H1 (cell line): ENCODE results near the gene FGF14. TPM values are rescaled to one million over a fixed set of nuclear protein-coding genes. Genes with fewer than 3 reads are reported as not detected.

Experiments used
- CTCF ChIA-PET: fragments of 300-600 bp; sonication (Branson Sonifier 250); formaldehyde crosslinking; loops from one replicate; lab custom pipeline; 2021; ENCODE audit not compliant: partially characterized antibody; lab: Charles Lee
- POLR2A ChIA-PET: fragments of 300-600 bp; sonication (Branson Sonifier 250); formaldehyde crosslinking; loops from one replicate; lab custom pipeline; 2021; ENCODE audit warnings: inconsistent platforms; ENCODE audit not compliant: partially characterized antibody; lab: Charles Lee
- DNase-seq, 2 experiments: peaks; one replicate each; pipeline versions ENCODE4 v3.0.0 to v3.0.0-alpha.2; 2010 to 2022; ENCODE audit warnings: low spot score in 2 of 2, low read depth in 1 of 2, mixed read lengths in 1 of 2
- FAIRE-seq: peaks from 2 replicates; lab custom pipeline; 2011; peaks lifted over from hg19 to GRCh38; lab: Jason Lieb, UNC
- H2AFZ ChIP-seq: 2 replicates; pipeline ENCODE4 v1.8.1; 2012; ENCODE audit warnings: low read length, inconsistent platforms
- H2AK5ac ChIP-seq: 2 replicates; pipeline ENCODE4 v1.6.1; 2013; ENCODE audit warnings: low read depth, low read length
- H2BK120ac ChIP-seq: replicated peaks from 2 replicates; pipeline ENCODE3; 2013; ENCODE audit warnings: low read depth, low read length, inconsistent platforms
- H2BK12ac ChIP-seq: 2 replicates; pipeline ENCODE4 v1.6.1; 2013; ENCODE audit warnings: low read depth, low read length
- H2BK15ac ChIP-seq: 2 replicates; pipeline ENCODE4 v1.6.1; 2013; ENCODE audit warnings: low read length
- H2BK20ac ChIP-seq: 2 replicates; pipeline ENCODE4 v1.6.1; 2013; ENCODE audit warnings: low read length
- H2BK5ac ChIP-seq: 2 replicates; pipeline ENCODE4 v1.6.1; 2013; ENCODE audit warnings: low read depth, low read length
- H3K14ac ChIP-seq: 2 replicates; pipeline ENCODE4 v1.6.1; 2013; ENCODE audit warnings: inconsistent platforms; ENCODE audit not compliant: insufficient read length
- H3K18ac ChIP-seq: 2 replicates; pipeline ENCODE4 v1.6.1; 2013; ENCODE audit warnings: low read length; ENCODE audit errors: extremely low read depth
- H3K23ac ChIP-seq: 2 replicates; pipeline ENCODE4 v1.6.1; 2013; ENCODE audit warnings: inconsistent platforms; ENCODE audit not compliant: insufficient read length
- H3K23me2 ChIP-seq: 2 replicates; pipeline ENCODE4 v1.6.1; 2013; ENCODE audit warnings: low read depth, low read length
- H3K27ac ChIP-seq: 2 replicates; pipeline ENCODE4 v1.6.1; 2011; ENCODE audit warnings: low read depth, low read length, inconsistent platforms
- H3K27me3 ChIP-seq, 4 experiments: replicated peaks in 1 of 4; 1 replicate in 1 of 4; 2 replicates in 3 of 4; pipeline versions ENCODE4 v1.6.1 to v1.8.1; 2011 to 2013; ENCODE audit warnings: low read length in 3 of 4, mild to moderate bottlenecking in 3 of 4, inconsistent platforms in 2 of 4, mixed read lengths in 2 of 4, moderate library complexity in 1 of 4; ENCODE audit not compliant: control insufficient read depth in 3 of 4, insufficient read depth in 3 of 4; ENCODE audit errors: extremely low read depth in 1 of 4
- H3K36me3 ChIP-seq, 4 experiments: 2 replicates each; pipeline versions ENCODE4 v1.6.1 to v1.8.1; 2011 to 2013; ENCODE audit warnings: mild to moderate bottlenecking in 4 of 4, low read length in 3 of 4, moderate library complexity in 2 of 4, control low read depth in 1 of 4, inconsistent platforms in 1 of 4; ENCODE audit not compliant: insufficient read depth in 4 of 4, control insufficient read depth in 2 of 4
- H3K4ac ChIP-seq: replicated peaks from 2 replicates; pipeline ENCODE3; 2013; ENCODE audit warnings: low read length, low read depth, mixed read lengths, inconsistent platforms; ENCODE audit not compliant: insufficient read length
- H3K4me1 ChIP-seq, 4 experiments: replicated peaks in 1 of 4; 1 replicate in 1 of 4; 2 replicates in 3 of 4; pipeline versions ENCODE4 v1.6.1 to v1.8.1; 2011 to 2013; ENCODE audit warnings: low read length in 3 of 4, inconsistent platforms in 2 of 4, mixed read lengths in 1 of 4; ENCODE audit not compliant: insufficient read depth in 4 of 4, control insufficient read depth in 3 of 4
- H3K4me2 ChIP-seq, 2 experiments: 2 replicates each; pipeline versions ENCODE4 v1.6.1 to v1.8.1; 2011 to 2013; ENCODE audit warnings: low read depth in 2 of 2, low read length in 2 of 2, control low read depth in 1 of 2, inconsistent platforms in 1 of 2, mild to moderate bottlenecking in 1 of 2; ENCODE audit not compliant: insufficient read depth in 1 of 2
- H3K4me3 ChIP-seq, 4 experiments: fragments of 200-600, 300-600 bp in 1 of 4; sonication (generic), shearing (Covaris generic), sonication (Bioruptor Twin) in 1 of 4; 2 replicates each; pipeline versions ENCODE4 v1.5.1 to v1.8.1; 2011 to 2016; ENCODE audit warnings: low read length in 4 of 4, low read depth in 3 of 4, control low read depth in 2 of 4, inconsistent platforms in 2 of 4, mild to moderate bottlenecking in 2 of 4, mixed read lengths in 1 of 4, moderate library complexity in 1 of 4; ENCODE audit not compliant: insufficient read depth in 2 of 4; ENCODE audit errors: extremely low read depth in 1 of 4
- H3K56ac ChIP-seq: replicated peaks from 2 replicates; pipeline ENCODE3; 2013; ENCODE audit warnings: low read depth, mild to moderate bottlenecking, mixed read lengths, low read length, inconsistent platforms; ENCODE audit not compliant: insufficient read length
- H3K79me1 ChIP-seq: 2 replicates; pipeline ENCODE4 v1.6.1; 2013; ENCODE audit warnings: low read depth, low read length, control low read depth
- H3K79me2 ChIP-seq, 2 experiments: 2 replicates each; pipeline versions ENCODE4 v1.6.1 to v1.8.1; 2012 to 2013; ENCODE audit warnings: low read length in 2 of 2, mild to moderate bottlenecking in 2 of 2, inconsistent platforms in 1 of 2; ENCODE audit not compliant: insufficient read depth in 2 of 2, control insufficient read depth in 1 of 2
- H3K9ac ChIP-seq, 4 experiments: replicated peaks in 1 of 4; 1 replicate in 1 of 4; 2 replicates in 3 of 4; pipeline versions ENCODE4 v1.6.1 to v1.8.1; 2011 to 2013; ENCODE audit warnings: low read depth in 3 of 4, low read length in 3 of 4, control low read depth in 2 of 4, mild to moderate bottlenecking in 2 of 4, moderate library complexity in 2 of 4, inconsistent platforms in 1 of 4; ENCODE audit errors: extremely low read depth in 1 of 4
- H3K9me3 ChIP-seq, 2 experiments: 2 replicates each; pipeline versions ENCODE4 v1.6.1 to v1.8.1; 2012 to 2013; ENCODE audit warnings: mild to moderate bottlenecking in 2 of 2, moderate library complexity in 2 of 2, control low read depth in 1 of 2, inconsistent platforms in 1 of 2, low read depth in 1 of 2, low read length in 1 of 2, mixed read lengths in 1 of 2; ENCODE audit not compliant: insufficient read depth in 2 of 2
- H4K20me1 ChIP-seq, 2 experiments: replicated peaks in 1 of 2; 2 replicates each; pipeline versions ENCODE3 to v1.8.1; 2011 to 2013; ENCODE audit warnings: inconsistent platforms in 2 of 2, low read length in 2 of 2, mild to moderate bottlenecking in 1 of 2; ENCODE audit not compliant: insufficient read depth in 2 of 2, control insufficient read depth in 1 of 2
- H4K5ac ChIP-seq: 2 replicates; pipeline ENCODE4 v1.6.1; 2013; ENCODE audit warnings: low read length, low read depth, mixed read lengths, inconsistent platforms; ENCODE audit not compliant: insufficient read length
- H4K8ac ChIP-seq: 2 replicates; pipeline ENCODE4 v1.8.0; 2013; ENCODE audit warnings: mild to moderate bottlenecking, moderate library complexity, low read length, inconsistent platforms; ENCODE audit not compliant: insufficient read depth; ENCODE audit errors: extremely low read depth
- H4K91ac ChIP-seq: replicated peaks from 2 replicates; pipeline ENCODE3; 2013; ENCODE audit warnings: low read length, mixed read lengths, inconsistent platforms; ENCODE audit not compliant: insufficient read length
- BRCA1 ChIP-seq: IDR thresholded peaks from 2 replicates; pipeline ENCODE4 v1.6.1; 2012; ENCODE audit warnings: low read depth, low read length, improper control_type of control experiment
- CBX5 ChIP-seq: fragments of 300-800, 300-1000 bp; sonication (generic); IDR thresholded peaks from 2 replicates; pipeline ENCODE4 v1.7.1; 2016; ENCODE audit warnings: antibody characterized with exemption, low read length, low read depth
- EGR1 ChIP-seq: IDR thresholded peaks from 2 replicates; pipeline ENCODE4 v1.6.1; 2011; ENCODE audit warnings: low read depth, low read length, borderline replicate concordance
- HDAC6 ChIP-seq: IDR thresholded peaks from one replicate; pipeline ENCODE4 v1.7.1; 2012; ENCODE audit warnings: low read depth, mild to moderate bottlenecking, inconsistent platforms, low read length, moderate library complexity
- KDM5A ChIP-seq: fragments of 200-600 bp; IDR thresholded peaks from 2 replicates; pipeline ENCODE4 v1.7.1; 2012; ENCODE audit warnings: mild to moderate bottlenecking, low read length, inconsistent platforms, mixed read lengths
- POLR2AphosphoS5 ChIP-seq: IDR thresholded peaks from 2 replicates; pipeline ENCODE4 v1.6.1; 2011; ENCODE audit warnings: low read depth, low read length
- RFX5 ChIP-seq: IDR thresholded peaks from 2 replicates; pipeline ENCODE4 v1.6.1; 2011; ENCODE audit warnings: low read depth, low read length, improper control_type of control experiment, borderline replicate concordance
- SAP30 ChIP-seq: fragments of 300-600 bp; sonication (generic); IDR thresholded peaks from 2 replicates; pipeline ENCODE4 v1.7.1; 2012; ENCODE audit warnings: low read length, moderate library complexity, mild to moderate bottlenecking, inconsistent platforms; ENCODE audit not compliant: insufficient read depth, insufficient replicate concordance
- YY1 ChIP-seq: IDR thresholded peaks from 2 replicates; pipeline ENCODE4 v1.6.1; 2011; ENCODE audit warnings: low read depth, mild to moderate bottlenecking, low read length
- polyA plus RNA-seq, 7 experiments: library from polyadenylated mRNA; depleted of rRNA in 3 of 7; stranded (reverse) in 5 of 7; unstranded in 2 of 7; fragments of >200 nt in 5 of 7; fragments of 200-250 nt in 2 of 7; gene quantifications; 1 replicate in 5 of 7; 2 replicates in 1 of 7; 4 replicates in 1 of 7; pipeline versions ENCODE4 v1.2.1 to v1.2.3, GENCODE V29; 2011 to 2013; ENCODE audit warnings: missing spikeins in 2 of 7, mixed read lengths in 2 of 7
- total RNA-seq: library from RNA; stranded (reverse); fragmentation: NEBNext Ultra II Directional; extraction: Animal tissue kit (Norgen Biotek cat#: 25700); gene quantifications from 2 replicates; pipeline ENCODE4 v1.2.1, GENCODE V29; 2021
- TF ChIP-seq, protein P1 (sequence below), 3 experiments: IDR thresholded peaks; 1 replicate in 2 of 3; 2 replicates in 1 of 3; pipeline versions ENCODE4 v1.5.1 to v1.6.1; 2011; ENCODE audit warnings: low read length in 3 of 3, mild to moderate bottlenecking in 3 of 3, inconsistent platforms in 2 of 3, low read depth in 1 of 3, moderate library complexity in 1 of 3; ENCODE audit not compliant: insufficient read depth in 1 of 3; ENCODE audit errors: control extremely low read depth in 1 of 3
- TF ChIP-seq, protein P2 (sequence below): IDR thresholded peaks from 2 replicates; pipeline ENCODE4 v1.6.1; 2011; ENCODE audit warnings: low read length, improper control_type of control experiment

The FGF14 gene
- total and polyA plus RNA-seq, 2 of the 8 experiments (the other 6 are each of a cell fraction or from before 2014, with no cell fraction given): 0.05 to 0.58 TPM

- H3K18ac ChIP-seq: no peak overlapping the region
- POLR2A ChIA-PET: no interaction called here
- no peak overlapping the region for H3K23ac ChIP-seq
- no peaks in the 10 kb centered on the region for H3K23me2 ChIP-seq
- no peak overlapping the region for H2BK12ac ChIP-seq
- no peak overlapping the region for H4K8ac ChIP-seq
- no peak overlapping the region for H4K91ac ChIP-seq
- H3K14ac ChIP-seq: no peak overlapping the region
- no peak overlapping the region for H2BK5ac ChIP-seq
- no peaks in the 10 kb centered on the region for H3K36me3 ChIP-seq
- DNase-seq (no peak), FAIRE-seq (no peak)
- no peak overlapping the region for H2AK5ac ChIP-seq
- no peak overlapping the region for H3K56ac ChIP-seq
- H3K4ac ChIP-seq: no peak overlapping the region
- no peaks in the 10 kb centered on the region for H4K20me1 ChIP-seq
- no peak overlapping the region for H3K9ac ChIP-seq
- H3K27ac ChIP-seq: no peak overlapping the region
- H3K4me1 ChIP-seq: no peaks in the 10 kb centered on the region
- H2BK15ac ChIP-seq: no peak overlapping the region
- no peak overlapping the region for H4K5ac ChIP-seq
- no peaks in the 10 kb centered on the region for H3K9me3 ChIP-seq
- no peak overlapping the region for H3K4me2 ChIP-seq
- CTCF ChIA-PET: interaction anchor here (0.8 to 1.8 kb wide), 2 partner anchors 13 to 22 kb away, joined by 3 to 6 read pairs; no protein-coding TSS in a partner anchor
- H3K79me1 ChIP-seq: no peaks in the 10 kb centered on the region
- no peak overlapping the region for H3K4me3 ChIP-seq
- no peak overlapping the region for H2BK120ac ChIP-seq
- H2BK20ac ChIP-seq: no peak overlapping the region
- H2AFZ ChIP-seq: no peak overlapping the region
- H3K27me3 ChIP-seq: no peaks in the 10 kb centered on the region
- H3K79me2 ChIP-seq: no peaks in the 10 kb centered on the region
- TF ChIP-seq SAP30 (no peak), POLR2AphosphoS5 (no peak), CBX5 (no peak), EGR1 (no peak), RFX5 (no peak), BRCA1 (no peak), HDAC6 (no peak), KDM5A (no peak), YY1 (no peak)
- TF ChIP-seq, protein P1, sequence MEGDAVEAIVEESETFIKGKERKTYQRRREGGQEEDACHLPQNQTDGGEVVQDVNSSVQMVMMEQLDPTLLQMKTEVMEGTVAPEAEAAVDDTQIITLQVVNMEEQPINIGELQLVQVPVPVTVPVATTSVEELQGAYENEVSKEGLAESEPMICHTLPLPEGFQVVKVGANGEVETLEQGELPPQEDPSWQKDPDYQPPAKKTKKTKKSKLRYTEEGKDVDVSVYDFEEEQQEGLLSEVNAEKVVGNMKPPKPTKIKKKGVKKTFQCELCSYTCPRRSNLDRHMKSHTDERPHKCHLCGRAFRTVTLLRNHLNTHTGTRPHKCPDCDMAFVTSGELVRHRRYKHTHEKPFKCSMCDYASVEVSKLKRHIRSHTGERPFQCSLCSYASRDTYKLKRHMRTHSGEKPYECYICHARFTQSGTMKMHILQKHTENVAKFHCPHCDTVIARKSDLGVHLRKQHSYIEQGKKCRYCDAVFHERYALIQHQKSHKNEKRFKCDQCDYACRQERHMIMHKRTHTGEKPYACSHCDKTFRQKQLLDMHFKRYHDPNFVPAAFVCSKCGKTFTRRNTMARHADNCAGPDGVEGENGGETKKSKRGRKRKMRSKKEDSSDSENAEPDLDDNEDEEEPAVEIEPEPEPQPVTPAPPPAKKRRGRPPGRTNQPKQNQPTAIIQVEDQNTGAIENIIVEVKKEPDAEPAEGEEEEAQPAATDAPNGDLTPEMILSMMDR (IDR thresholded peaks at IDR 0.05; ENCODE audit: control extremely low read depth in 1 of 3, insufficient read depth in 1 of 3, low read depth in 1 of 3, low read length in 3 of 3): no peak
- TF ChIP-seq, protein P2, sequence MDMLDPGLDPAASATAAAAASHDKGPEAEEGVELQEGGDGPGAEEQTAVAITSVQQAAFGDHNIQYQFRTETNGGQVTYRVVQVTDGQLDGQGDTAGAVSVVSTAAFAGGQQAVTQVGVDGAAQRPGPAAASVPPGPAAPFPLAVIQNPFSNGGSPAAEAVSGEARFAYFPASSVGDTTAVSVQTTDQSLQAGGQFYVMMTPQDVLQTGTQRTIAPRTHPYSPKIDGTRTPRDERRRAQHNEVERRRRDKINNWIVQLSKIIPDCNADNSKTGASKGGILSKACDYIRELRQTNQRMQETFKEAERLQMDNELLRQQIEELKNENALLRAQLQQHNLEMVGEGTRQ: no peak
These were observed 28.6 kb downstream of the FGF14 start for GRCh38 chr13:102373221-102373620.
